Natural killer cell (primary cell): ENCODE results near the gene CDH12. TPM values are rescaled to one million over a fixed set of nuclear protein-coding genes. Genes with fewer than 3 reads are reported as not detected.
"Not testable (repeated sequence)": the region's sequence is repeated elsewhere in the genome, so short reads cannot be mapped to it uniquely, and the experiment has no call there.

ENCODE experiments used
- ATAC-seq, 3 donors: fragments of 150-1000 bp in 2 of 3; fragments of 200-7000 bp in 1 of 3; cut with Tn5 transposase; 1 replicate in 1 of 3; 2 replicates in 2 of 3; pipeline ENCODE4 v1.10.0; 2021; ENCODE audit warnings: mild to moderate bottlenecking in 2 of 3, moderate library complexity in 2 of 3
- DNase-seq, 2 donors: peaks; one replicate each; pipeline versions ENCODE4 v3.0.0 to v3.0.0-alpha.2; 2013 to 2021; ENCODE audit warnings: mixed read lengths in 1 of 2
- H3K27ac ChIP-seq: one replicate; pipeline ENCODE4 v1.5.1; 2013; ENCODE audit warnings: mild to moderate bottlenecking, low read length
- H3K27me3 ChIP-seq: one replicate; pipeline ENCODE4 v1.6.1; 2013; ENCODE audit warnings: low read length; ENCODE audit not compliant: control insufficient read depth, insufficient read depth
- H3K36me3 ChIP-seq: one replicate; pipeline ENCODE4 v1.6.1; 2013; ENCODE audit warnings: low read length; ENCODE audit not compliant: control insufficient read depth, insufficient read depth
- H3K4me1 ChIP-seq: one replicate; pipeline ENCODE4 v1.6.1; 2013; ENCODE audit warnings: low read length; ENCODE audit not compliant: control insufficient read depth, insufficient read depth
- H3K4me3 ChIP-seq: one replicate; pipeline ENCODE4 v1.5.1; 2013; ENCODE audit warnings: low read length
- H3K9me3 ChIP-seq: one replicate; pipeline ENCODE4 v1.6.1; 2013; ENCODE audit warnings: low read length; ENCODE audit not compliant: control insufficient read depth, insufficient read depth
- H3K27ac Mint-ChIP-seq, 2 donors: one replicate each; pipeline ENCODE4 v1.8.0; 2022; ENCODE audit warnings: mild to moderate bottlenecking in 2 of 2, mixed read lengths in 2 of 2, moderate library complexity in 1 of 2
- H3K27me3 Mint-ChIP-seq, 2 donors: one replicate each; pipeline ENCODE4 v1.8.0; 2022; ENCODE audit warnings: low read depth in 2 of 2, mixed read lengths in 2 of 2
- H3K36me3 Mint-ChIP-seq: one replicate; pipeline ENCODE4 v1.8.0; 2022; ENCODE audit warnings: mixed read lengths
- H3K4me1 Mint-ChIP-seq, 2 donors: one replicate each; pipeline ENCODE4 v1.8.0; 2022; ENCODE audit warnings: mixed read lengths in 2 of 2
- H3K4me3 Mint-ChIP-seq: one replicate; pipeline ENCODE4 v1.8.0; 2022; ENCODE audit warnings: mild to moderate bottlenecking, moderate library complexity, mixed read lengths
- H3K9me3 Mint-ChIP-seq, 2 donors: one replicate each; pipeline ENCODE4 v1.8.0; 2022; ENCODE audit warnings: mixed read lengths in 2 of 2
- CTCF ChIP-seq: fragments of 200-600 bp; IDR thresholded peaks from one replicate; pipeline ENCODE4 v1.8.0; 2022; ENCODE audit warnings: antibody characterized with exemption
- WGBS: methylation state at CpG from one replicate; pipeline ENCODE4 v1.1.7; 2013; ENCODE audit warnings: missing lambda C conversion rate; ENCODE audit not compliant: insufficient coverage; 5-methylcytosine and 5-hydroxymethylcytosine counted together
- intact Hi-C: fragments of 100-400 bp; cut with micrococcal nuclease; formaldehyde crosslinking; loops from one replicate; pipeline ENCODE4 v1.14.2; 2022
- total RNA-seq, 4 donors: library from RNA; stranded (reverse); fragments of 120-200 nt in 1 of 4; gene quantifications; one replicate each; pipeline versions ENCODE4 v1.2.3 to v1.2.4, GENCODE V29; 2013 to 2022

The CDH12 gene
- total RNA-seq, 3 donors from 2014 or later (not counting 1 experiment from before 2014, with no cell fraction given) = not detected

GRCh38 chr5:22541037-22541436, 312.1 kb downstream of the CDH12 start:
- Mint-ChIP-seq H3K4me3 (no peak overlapping the region), H3K36me3 (no peaks in the 10 kb centered on the region), H3K27ac (no peak overlapping the region), H3K27me3 (no peaks in the 10 kb centered on the region), H3K9me3 (peaks cover 6 to 13% of the 10 kb centered on the region in 2 donors), H3K4me1 (no peaks in the 10 kb centered on the region)
- Histone ChIP-seq H3K9me3 (no peaks in the 10 kb centered on the region), H3K4me1 (no peaks in the 10 kb centered on the region), H3K27ac (no peak overlapping the region), H3K36me3 (no peaks in the 10 kb centered on the region), H3K4me3 (no peak overlapping the region), H3K27me3 (no peaks in the 10 kb centered on the region)
- ATAC-seq (no peak), DNase-seq (no peak)
- intact Hi-C loops = no loop called here
- WGBS = 20% methylated on average over 1 of the region's 1 CpG
- TF ChIP-seq CTCF = no peak

GRCh38 chr5:22539762-22540161, 313.4 kb downstream of the CDH12 start:
- Mint-ChIP-seq H3K9me3 (peaks cover 6 to 13% of the 10 kb centered on the region in 2 donors), H3K27me3 (no peaks in the 10 kb centered on the region), H3K4me1 (no peaks in the 10 kb centered on the region), H3K27ac (no peak overlapping the region), H3K36me3 (no peaks in the 10 kb centered on the region), H3K4me3 (no peak overlapping the region)
- Histone ChIP-seq H3K36me3 (no peaks in the 10 kb centered on the region), H3K27ac (no peak overlapping the region), H3K9me3 (no peaks in the 10 kb centered on the region), H3K27me3 (no peaks in the 10 kb centered on the region), H3K4me1 (no peaks in the 10 kb centered on the region), H3K4me3 (no peak overlapping the region)
- TF ChIP-seq CTCF = no peak
- ATAC-seq (no peak), DNase-seq (no peak)
- 83% methylated on average over 1 of the region's 1 CpG for WGBS
- intact Hi-C loops = no loop called here

DNA sequence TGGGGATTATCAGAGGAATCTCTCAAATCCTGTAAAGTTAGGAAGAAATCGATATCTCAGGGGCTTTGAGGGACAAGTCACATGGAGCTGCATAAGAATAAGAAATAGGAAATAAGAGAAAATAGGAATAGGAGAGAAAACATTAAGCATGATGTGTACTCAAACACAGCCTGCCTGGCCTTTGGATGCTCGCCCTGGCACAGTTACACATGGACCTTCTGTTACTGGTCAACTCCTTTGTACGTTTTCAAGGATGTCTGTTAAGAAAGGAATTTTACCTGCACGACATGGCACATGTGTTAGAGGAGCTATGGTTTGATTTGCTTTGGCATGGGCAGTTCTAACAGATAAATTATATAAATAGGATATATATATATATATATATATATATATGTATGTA, 321.2 kb downstream of the CDH12 start:
- TF ChIP-seq CTCF = no peak
- Histone ChIP-seq H3K4me3 (no peak overlapping the region), H3K27ac (no peak overlapping the region), H3K27me3 (no peaks in the 10 kb centered on the region), H3K9me3 (no peaks in the 10 kb centered on the region), H3K36me3 (no peaks in the 10 kb centered on the region), H3K4me1 (no peaks in the 10 kb centered on the region)
- H3K27ac Mint-ChIP-seq = no peak overlapping the region
- no peak overlapping the region for H3K4me3 Mint-ChIP-seq
- intact Hi-C loops = no loop called here
- peaks cover 10 to 12% of the 10 kb centered on the region in 2 donors for H3K9me3 Mint-ChIP-seq
- no peaks in the 10 kb centered on the region for H3K4me1 Mint-ChIP-seq
- WGBS = 67% methylated on average over 3 of the region's 4 CpGs
- H3K27me3 Mint-ChIP-seq = no peaks in the 10 kb centered on the region
- DNase-seq (no peak), ATAC-seq (no peak)
- H3K36me3 Mint-ChIP-seq = no peaks in the 10 kb centered on the region

GRCh38 chr5:22521521-22521920, 331.6 kb downstream of the CDH12 start:
- Mint-ChIP-seq H3K9me3 (peaks cover 20 to 28% of the 10 kb centered on the region in 2 donors), H3K4me1 (no peaks in the 10 kb centered on the region), H3K27me3 (no peaks in the 10 kb centered on the region), H3K4me3 (no peak overlapping the region), H3K36me3 (peaks cover 7% of the 10 kb centered on the region), H3K27ac (no peak overlapping the region)
- DNase-seq (no peak), ATAC-seq (no peak)
- H3K36me3 ChIP-seq = no peaks in the 10 kb centered on the region
- intact Hi-C loops = no loop called here
- TF ChIP-seq CTCF = no peak
- H3K4me3 ChIP-seq = no peak overlapping the region
- H3K9me3 ChIP-seq = peaks cover 4% of the 10 kb centered on the region
- no peaks in the 10 kb centered on the region for H3K27me3 ChIP-seq
- no peaks in the 10 kb centered on the region for H3K4me1 ChIP-seq
- no peak overlapping the region for H3K27ac ChIP-seq
- WGBS = 61% methylated on average over 3 of the region's 3 CpGs

DNA sequence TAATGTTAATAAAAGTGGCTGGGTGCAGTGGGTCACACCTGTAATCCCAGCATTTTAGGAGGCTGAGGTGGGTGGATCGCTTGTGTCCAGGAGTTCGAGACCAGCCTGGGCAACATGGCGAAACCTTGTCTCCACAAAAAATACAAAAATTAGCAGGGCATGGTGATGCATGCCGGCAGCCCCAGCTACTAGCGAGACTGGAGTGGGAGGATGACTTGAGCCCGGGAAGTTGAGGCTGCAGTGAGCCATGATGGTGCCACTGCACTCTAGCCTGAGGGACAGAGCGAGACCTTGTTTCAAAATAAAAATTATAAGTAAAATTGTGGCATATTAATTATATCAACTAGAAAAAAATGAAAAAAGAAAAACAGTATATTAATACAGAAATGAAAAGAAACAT, 336.6 kb downstream of the CDH12 start:
- H3K27ac ChIP-seq, ATAC-seq, H3K36me3 ChIP-seq, H3K27me3 ChIP-seq, H3K4me1 ChIP-seq, DNase-seq, H3K4me3 ChIP-seq, intact Hi-C loops, H3K27ac Mint-ChIP-seq, H3K4me3 Mint-ChIP-seq, H3K27me3 Mint-ChIP-seq, H3K9me3 ChIP-seq, H3K4me1 Mint-ChIP-seq, H3K36me3 Mint-ChIP-seq: not testable (repeated sequence)
- peaks cover 7 to 10% of the 10 kb centered on the region in 2 donors for H3K9me3 Mint-ChIP-seq
- WGBS = 92% methylated on average over 5 of the region's 7 CpGs
